Stimulated activated CD4-positive, alpha-beta T cell treated with anti-CD3 and anti-CD28 coated beads, TNF-alpha, amount 100 ng/mL, for 24 hours (primary cell): ENCODE measurements around the gene WFDC12.

Experiments used
- DNase-seq, 3 experiments: peaks; one replicate each; pipeline ENCODE4 v3.0.0-alpha.2; 2020; ENCODE audit warnings: low read depth in 3 of 3

Gene WFDC12

GRCh38 chr20:45115386-45115774, 8.9 kb downstream of the WFDC12 start:
- no peak for DNase-seq

GRCh38 chr20:45114465-45115385, 9.5 kb downstream of the WFDC12 start, which contains the start of gene WFDC5:
Gene WFDC5 (minus strand): TSS chr20:45115174. CDS start chr20:45115083, 91 bp downstream.
- peak in 1 of 3 experiments; percentile 18 for DNase-seq

- no peak for DNase-seq
Measured at GRCh38 chr20:45113865-45114264, 10.4 kb downstream of the WFDC12 start.

- no peak for DNase-seq
Measured at GRCh38 chr20:45112754-45113153, 11.5 kb downstream of the WFDC12 start.

- peak in 1 of 3 experiments; percentile 11 for DNase-seq
Measured at GRCh38 chr20:45111799-45112471, 12.3 kb downstream of the WFDC12 start.

- no peak for DNase-seq
Measured at GRCh38 chr20:45111285-45111684, 13.0 kb downstream of the WFDC12 start.

GRCh38 chr20:45110301-45110700, 14.0 kb downstream of the WFDC12 start:
- DNase-seq: no peak

- DNase-seq: no peak
Measured at GRCh38 chr20:45109634-45110033, 14.6 kb downstream of the WFDC12 start.

GRCh38 chr20:45105317-45105716, 18.9 kb downstream of the WFDC12 start:
- no peak for DNase-seq

- DNase-seq: no peak
Measured at GRCh38 chr20:45104786-45105185, 19.5 kb downstream of the WFDC12 start.

- no peak for DNase-seq
Measured at GRCh38 chr20:45103072-45103471, 21.2 kb downstream of the WFDC12 start.

- DNase-seq: no peak
Measured at GRCh38 chr20:45101333-45101850, 22.9 kb downstream of the WFDC12 start.

- DNase-seq: no peak
Measured at GRCh38 chr20:45100563-45101245, 23.6 kb downstream of the WFDC12 start, which contains the start of gene KCNS1. Gene KCNS1 (minus strand): TSS chr20:45101127. CDS start chr20:45099236, 1,891 bp downstream.

- DNase-seq: peak in 1 of 3 experiments; percentile 35
Measured at GRCh38 chr20:45098103-45098773, 26.0 kb downstream of the WFDC12 start.

- peak in 1 of 3 experiments; percentile 55 for DNase-seq
Measured at GRCh38 chr20:45097485-45098102, 26.7 kb downstream of the WFDC12 start.

- no peak for DNase-seq
Measured at GRCh38 chr20:45096781-45097180, 27.5 kb downstream of the WFDC12 start.

- DNase-seq: peak; percentile 22 to 45 (median 44)
Measured at GRCh38 chr20:45095805-45096238, 28.4 kb downstream of the WFDC12 start.

GRCh38 chr20:45094864-45095574, 29.2 kb downstream of the WFDC12 start:
- DNase-seq: no peak

GRCh38 chr20:45094201-45094600, 30.1 kb downstream of the WFDC12 start:
- no peak for DNase-seq

GRCh38 chr20:45092898-45093297, 31.4 kb downstream of the WFDC12 start:
- DNase-seq: no peak
